ENCODE results near the gene ARHGAP42.

DNA sequence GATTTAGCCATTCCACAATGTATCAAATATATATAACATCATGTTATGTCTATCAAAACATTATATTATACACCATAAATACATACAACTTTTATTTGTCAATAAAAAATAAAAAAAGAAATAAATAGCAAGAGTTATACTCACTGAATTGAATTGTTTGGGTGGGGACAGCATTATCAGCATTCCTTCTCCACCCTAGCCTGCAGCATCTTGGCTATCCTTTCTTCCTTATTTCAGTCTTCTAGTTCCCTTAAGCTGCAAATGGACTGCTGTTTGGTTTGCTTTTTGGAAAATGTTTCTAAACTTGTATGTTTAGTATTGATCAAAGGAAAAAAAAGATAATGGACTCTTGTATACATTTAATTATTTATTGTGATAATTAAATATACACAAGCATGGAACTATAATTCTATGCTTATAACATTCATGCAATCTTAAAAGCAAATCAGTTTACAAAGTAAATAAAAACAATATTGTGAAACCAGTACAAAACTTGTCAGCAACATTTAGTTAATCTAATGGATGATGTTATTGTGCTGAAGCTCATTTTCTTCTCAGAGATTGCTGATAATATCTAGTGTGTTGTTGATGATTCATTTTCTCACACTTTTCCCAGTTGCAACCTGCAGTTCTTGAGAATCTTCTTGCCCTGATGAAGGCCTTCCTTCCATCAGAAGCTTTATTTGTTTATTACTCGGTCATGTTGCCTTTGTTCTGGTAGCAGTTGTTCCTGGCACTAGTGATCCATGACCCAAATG is 5.0 kb downstream of the ARHGAP42 start:
- TF ChIP-seq, protein P1, sequence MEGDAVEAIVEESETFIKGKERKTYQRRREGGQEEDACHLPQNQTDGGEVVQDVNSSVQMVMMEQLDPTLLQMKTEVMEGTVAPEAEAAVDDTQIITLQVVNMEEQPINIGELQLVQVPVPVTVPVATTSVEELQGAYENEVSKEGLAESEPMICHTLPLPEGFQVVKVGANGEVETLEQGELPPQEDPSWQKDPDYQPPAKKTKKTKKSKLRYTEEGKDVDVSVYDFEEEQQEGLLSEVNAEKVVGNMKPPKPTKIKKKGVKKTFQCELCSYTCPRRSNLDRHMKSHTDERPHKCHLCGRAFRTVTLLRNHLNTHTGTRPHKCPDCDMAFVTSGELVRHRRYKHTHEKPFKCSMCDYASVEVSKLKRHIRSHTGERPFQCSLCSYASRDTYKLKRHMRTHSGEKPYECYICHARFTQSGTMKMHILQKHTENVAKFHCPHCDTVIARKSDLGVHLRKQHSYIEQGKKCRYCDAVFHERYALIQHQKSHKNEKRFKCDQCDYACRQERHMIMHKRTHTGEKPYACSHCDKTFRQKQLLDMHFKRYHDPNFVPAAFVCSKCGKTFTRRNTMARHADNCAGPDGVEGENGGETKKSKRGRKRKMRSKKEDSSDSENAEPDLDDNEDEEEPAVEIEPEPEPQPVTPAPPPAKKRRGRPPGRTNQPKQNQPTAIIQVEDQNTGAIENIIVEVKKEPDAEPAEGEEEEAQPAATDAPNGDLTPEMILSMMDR (conservative IDR thresholded peaks at IDR 0.05; ENCODE audit: low read depth, low read length), result no peak
- no peak for TF ChIP-seq EZH2 (IDR thresholded peaks at IDR 0.05; ENCODE audit: borderline replicate concordance, low read depth, low read length, poor library complexity, severe bottlenecking)

Measured in A673 (cell line).